Left colon (tissue), 2 donors: ENCODE measurements around the gene UBAP2L. TPM values are rescaled to one million over a fixed set of nuclear protein-coding genes. Genes with fewer than 3 reads are reported as not detected.

Experiments
- ATAC-seq: fragments of 200-7000 bp; cut with Tn5 transposase; one replicate; pipeline ENCODE4 v1.9.1; 2020; ENCODE audit warnings: mild to moderate bottlenecking, moderate library complexity
- DNase-seq, 2 donors: peaks; one replicate each; pipeline ENCODE4 v3.0.0-alpha.2; 2020
- intact Hi-C, 2 donors: fragments of 100-400 bp; cut with DNase I in 1 of 2; cut with micrococcal nuclease in 1 of 2; formaldehyde crosslinking; loops; one replicate each; pipeline versions ENCODE4 v1.11.2 to v1.14.0; 2022; cut with DNase I, micrococcal nuclease
- long read RNA-seq: library from polyadenylated mRNA; unstranded; transcript quantifications from one replicate; pipeline ENCODE4 v2.0.0, GENCODE V29; 2021
- total RNA-seq, 2 donors: library from RNA; stranded (reverse); fragmentation: NEBNext Ultra II Directional; extraction: Animal tissue kit (Norgen Biotek cat#: 25700); gene quantifications; one replicate each; pipeline ENCODE4 v1.2.1, GENCODE V29; 2021
- donor health status: DM: no; HTN: no; CAD: no.
- donor health status: DM: yes; HTN: yes; CAD: no.

Gene UBAP2L, protein sequence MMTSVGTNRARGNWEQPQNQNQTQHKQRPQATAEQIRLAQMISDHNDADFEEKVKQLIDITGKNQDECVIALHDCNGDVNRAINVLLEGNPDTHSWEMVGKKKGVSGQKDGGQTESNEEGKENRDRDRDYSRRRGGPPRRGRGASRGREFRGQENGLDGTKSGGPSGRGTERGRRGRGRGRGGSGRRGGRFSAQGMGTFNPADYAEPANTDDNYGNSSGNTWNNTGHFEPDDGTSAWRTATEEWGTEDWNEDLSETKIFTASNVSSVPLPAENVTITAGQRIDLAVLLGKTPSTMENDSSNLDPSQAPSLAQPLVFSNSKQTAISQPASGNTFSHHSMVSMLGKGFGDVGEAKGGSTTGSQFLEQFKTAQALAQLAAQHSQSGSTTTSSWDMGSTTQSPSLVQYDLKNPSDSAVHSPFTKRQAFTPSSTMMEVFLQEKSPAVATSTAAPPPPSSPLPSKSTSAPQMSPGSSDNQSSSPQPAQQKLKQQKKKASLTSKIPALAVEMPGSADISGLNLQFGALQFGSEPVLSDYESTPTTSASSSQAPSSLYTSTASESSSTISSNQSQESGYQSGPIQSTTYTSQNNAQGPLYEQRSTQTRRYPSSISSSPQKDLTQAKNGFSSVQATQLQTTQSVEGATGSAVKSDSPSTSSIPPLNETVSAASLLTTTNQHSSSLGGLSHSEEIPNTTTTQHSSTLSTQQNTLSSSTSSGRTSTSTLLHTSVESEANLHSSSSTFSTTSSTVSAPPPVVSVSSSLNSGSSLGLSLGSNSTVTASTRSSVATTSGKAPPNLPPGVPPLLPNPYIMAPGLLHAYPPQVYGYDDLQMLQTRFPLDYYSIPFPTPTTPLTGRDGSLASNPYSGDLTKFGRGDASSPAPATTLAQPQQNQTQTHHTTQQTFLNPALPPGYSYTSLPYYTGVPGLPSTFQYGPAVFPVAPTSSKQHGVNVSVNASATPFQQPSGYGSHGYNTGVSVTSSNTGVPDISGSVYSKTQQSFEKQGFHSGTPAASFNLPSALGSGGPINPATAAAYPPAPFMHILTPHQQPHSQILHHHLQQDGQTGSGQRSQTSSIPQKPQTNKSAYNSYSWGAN
- 10 to 100 TPM; 78.5 to 90.2 TPM for total RNA-seq
- long read RNA-seq, partial matches to known transcripts = 4 of 13 reads
- long read RNA-seq, other reads (novel, unspliced or antisense) = 9 of 13 reads

DNA sequence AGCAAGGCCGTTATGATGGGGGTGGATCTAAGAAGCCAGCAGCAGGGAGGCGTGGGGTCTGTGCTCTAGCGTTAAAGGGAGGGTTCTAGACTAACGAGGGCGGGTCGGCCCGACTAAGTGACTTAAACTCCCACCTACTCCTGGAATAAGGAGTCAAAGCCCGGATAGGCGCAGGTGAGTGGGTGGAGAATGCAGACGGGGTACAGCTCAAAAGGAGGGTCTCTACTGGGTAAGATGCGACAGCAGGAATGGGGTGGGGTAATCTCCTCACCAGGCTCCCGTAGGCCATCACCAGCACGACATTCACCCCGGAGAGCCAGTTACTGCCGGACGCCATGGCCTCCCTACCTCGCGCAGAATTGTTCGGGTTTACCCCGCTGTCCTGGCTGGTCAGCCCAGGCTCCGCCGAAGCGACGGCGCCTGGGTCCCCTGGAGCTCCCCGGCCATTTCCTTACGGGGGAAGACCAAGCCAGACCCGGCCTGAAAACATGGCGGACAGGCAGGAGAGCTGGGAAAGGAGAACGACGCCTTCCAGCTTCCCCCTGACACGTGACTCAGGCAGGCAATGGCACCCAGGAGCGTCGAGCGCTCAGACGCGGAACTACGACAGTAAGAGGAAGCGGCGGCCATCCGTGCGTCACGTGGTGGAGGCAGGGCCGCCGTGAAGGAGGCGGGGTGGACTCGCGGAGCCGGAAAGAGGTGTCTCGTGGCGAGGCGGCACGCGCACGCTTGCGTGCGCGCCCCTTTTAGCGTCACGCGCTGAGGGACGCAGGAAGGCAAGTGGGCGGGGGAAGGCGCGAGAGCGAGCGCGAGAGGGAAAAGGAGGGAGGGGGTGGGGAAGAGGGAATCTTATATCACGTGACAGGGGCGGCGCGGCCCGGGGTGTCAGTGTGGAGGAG lies at the start of gene UBAP2L:
TSS of gene UBAP2L (plus strand) at position 885 of the 899 bp plus-strand sequence. CDS start 4,169 bp downstream, outside the sequence.
- peak; percentile 99 for DNase-seq
- ATAC-seq = peak; percentile 94
- intact Hi-C loops = no loop called here

DNA sequence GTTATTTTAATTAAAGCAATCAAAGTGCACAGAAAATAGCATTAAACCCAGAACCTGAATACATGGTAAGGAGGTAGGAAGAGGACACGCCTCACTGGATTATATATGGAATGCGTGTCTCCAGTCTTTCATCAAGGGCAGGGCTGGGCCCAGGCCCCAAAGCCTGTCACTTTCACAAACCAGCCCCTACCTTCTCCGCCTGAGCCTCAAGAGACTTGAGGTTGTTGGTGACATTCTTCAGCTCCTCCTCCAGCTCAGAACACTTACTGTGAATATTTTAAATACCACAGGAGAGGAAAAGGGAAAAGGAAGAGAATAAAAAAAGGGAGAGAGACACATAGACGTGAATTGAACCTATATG lies 49.6 kb upstream of the UBAP2L start:
- intact Hi-C loops = no loop called here
- ATAC-seq (peak; percentile 11), DNase-seq (no peak)

DNA sequence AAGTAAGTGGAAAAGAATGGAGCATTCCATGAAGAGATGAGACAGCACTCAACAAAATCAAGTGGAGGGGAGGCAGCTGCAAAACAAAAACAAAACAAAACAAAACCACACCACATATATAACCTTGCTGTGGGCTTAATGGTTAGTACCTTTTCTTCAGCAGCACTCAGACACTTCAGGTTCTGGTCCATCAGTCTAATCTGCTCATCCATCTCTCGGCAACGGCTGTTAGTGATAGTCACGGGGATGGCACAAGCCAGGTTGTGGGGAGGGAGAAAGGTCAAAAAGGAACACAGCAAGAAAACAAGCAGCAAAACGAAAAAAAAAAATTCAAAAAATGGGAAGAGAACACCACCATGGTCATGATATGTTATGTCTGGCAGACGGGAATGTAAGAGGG lies 48.9 kb upstream of the UBAP2L start:
- intact Hi-C loops = no loop called here
- DNase-seq (no peak), ATAC-seq (no peak)

DNA sequence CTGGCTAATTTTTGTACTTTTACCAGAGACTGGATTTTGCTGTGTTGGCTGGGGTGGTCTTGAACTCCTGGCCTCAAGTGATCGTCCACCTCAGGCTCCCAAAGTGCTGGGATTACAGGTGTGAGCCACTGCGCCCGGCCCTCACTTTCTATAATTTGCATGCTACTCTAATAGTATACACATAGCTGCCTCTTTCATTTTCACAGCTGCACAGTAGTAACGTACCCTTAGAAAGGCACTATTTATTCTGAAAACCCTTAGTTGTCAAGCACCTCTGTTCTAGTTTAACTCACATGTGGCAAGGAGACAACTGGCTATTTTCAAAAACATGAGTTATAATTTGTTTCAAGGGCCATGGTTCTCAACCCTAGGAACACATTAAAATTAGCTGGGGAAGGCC lies 46.1 kb upstream of the UBAP2L start:
- no peak for ATAC-seq

DNA sequence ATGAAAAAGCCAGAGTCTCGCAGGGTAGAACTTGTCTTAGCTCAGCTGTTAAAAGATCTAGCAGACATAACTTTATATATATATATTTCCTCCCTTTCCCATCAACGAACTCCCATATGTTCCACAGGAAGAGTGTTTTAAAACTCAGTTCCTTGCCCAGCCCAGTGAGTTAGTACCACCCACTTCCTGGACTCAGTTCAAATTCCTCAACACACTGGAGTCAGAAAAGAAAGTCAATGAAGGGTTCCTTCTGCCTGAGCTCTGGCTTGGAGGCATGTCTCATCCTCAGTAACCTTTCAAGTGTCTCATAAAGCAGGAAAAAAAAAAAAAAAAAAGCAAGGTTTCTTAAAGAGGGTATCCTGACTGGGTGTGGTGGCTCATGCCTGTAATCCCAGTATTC lies 44.4 kb upstream of the UBAP2L start:
- intact Hi-C loops = no loop called here
- DNase-seq (peak in 1 of 2 donors; percentile 35), ATAC-seq (peak; percentile 66)

More for the DNA sequence above, 46.1 kb upstream of the UBAP2L start:
- DNase-seq = no peak
- intact Hi-C loops = no loop called here

DNA sequence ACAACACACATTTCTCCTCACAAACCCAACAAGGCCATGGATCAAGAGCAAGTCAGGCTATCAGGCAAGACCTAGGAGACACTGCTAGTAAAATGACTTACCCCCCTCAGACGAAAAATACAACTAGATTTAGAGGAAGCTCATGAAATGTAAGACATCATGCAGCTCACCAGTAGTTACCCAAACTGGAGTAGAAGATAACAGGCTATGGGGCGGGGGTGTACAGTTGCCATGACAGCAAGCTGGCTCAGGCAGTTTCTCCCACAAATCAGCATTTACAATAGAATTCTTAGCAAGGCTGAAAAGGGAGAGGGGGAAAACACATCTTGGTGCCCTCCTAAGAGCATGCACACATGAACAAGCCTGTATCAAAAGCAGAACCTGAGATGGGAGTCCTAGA lies 42.7 kb upstream of the UBAP2L start:
- ATAC-seq (no peak), DNase-seq (no peak)
- intact Hi-C loops = no loop called here

DNA sequence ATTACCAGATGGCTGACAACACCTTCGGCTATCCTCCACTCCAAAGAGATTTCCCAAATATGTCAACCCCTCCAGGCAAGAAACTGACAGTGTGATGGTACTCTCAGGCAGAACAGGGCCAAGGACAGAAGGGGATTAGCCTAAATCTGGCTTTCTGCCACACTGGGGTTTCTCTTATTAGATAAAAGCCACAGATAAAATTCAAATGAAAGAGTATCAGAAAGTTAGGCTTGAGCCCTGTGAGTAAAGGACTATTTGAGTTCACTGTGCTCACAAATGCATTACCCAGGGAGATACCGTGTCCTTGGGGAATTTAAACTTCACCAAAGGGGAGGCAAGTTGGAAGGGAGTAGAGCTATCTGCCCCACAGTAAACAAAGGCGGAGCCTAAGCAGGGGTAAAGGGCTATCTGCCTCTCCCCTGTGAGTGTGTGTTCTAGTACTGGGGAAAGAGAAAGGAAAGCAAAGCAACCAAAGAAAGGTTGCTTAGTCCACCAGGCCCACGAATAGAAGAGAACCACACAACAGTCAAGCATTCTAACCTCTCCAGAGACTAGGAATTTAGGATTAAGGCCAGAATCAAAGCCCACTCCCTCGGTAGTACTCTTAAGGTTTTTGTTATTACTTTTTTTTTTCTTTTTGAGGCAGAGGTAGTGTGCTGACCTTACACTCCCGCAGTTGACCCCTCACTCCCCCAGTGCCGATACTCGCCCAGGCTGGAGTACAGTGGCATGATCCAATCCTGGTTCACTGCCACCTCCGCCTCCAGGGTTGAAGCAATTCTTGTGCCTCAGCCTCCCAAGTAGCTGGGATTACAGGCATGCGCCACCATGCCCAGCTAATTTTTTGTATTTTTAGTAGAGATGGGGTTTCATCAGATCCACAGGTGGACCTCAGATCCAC lies 41.6 kb upstream of the UBAP2L start:
- intact Hi-C loops = no loop called here
- ATAC-seq (peak; percentile 44), DNase-seq (peak in 1 of 2 donors; percentile 53)

DNA sequence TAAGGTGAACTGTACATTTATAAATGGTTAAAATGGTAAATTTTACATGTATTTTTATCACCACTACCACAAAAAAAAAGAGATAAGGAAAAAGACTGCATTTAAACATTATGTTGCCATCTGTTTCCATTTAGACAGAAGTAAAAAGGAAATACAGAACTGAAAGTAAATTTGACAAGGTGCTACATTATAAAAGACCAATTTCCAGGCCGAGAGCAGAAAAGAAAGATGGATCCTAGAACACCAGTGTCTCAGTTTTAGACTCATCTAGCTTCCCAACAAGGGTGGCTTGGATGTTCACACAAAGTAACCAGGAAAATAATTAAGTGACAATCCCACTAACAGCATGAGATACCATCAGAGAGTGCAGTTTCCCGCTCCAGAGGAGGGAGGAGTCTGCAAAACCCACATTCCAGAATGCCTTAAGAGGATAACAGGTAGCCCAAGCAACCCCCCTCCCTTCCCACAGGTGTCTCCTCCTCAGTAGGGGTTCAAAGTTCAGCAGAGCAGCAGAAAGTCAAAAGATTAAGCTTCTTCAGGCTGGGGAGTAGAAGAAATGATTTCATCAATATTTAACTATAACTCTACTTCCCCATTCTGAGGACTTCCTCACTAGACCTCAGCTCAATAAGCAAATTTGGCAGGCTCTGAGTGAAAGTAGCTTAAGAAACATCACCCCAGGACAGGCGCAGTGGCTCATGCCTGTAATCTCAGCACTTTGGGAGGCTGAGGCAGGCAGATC lies 40.6 kb upstream of the UBAP2L start:
- intact Hi-C loops = no loop called here
- ATAC-seq = peak; percentile 17
- DNase-seq = no peak

DNA sequence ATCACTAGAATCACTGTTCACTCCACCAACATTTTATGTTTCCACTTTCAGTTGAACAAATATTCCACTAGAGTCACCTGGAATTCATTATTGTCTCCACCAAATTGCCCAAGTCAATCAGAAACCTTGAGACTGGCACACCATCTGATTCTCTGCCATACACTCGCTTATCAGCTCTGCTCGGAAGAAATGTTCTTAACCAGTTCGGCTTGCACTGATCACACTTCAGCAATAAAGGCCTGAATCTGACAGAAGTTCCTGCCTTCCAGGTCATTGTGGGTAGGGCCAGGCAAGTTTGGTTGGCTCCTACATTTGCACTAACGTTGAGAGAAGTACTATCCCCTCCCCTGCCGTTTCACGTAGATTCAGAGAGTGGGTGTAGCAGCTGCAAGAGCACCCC lies 38.8 kb upstream of the UBAP2L start:
- ATAC-seq = peak; percentile 26
- intact Hi-C loops = no loop called here
- no peak for DNase-seq

DNA sequence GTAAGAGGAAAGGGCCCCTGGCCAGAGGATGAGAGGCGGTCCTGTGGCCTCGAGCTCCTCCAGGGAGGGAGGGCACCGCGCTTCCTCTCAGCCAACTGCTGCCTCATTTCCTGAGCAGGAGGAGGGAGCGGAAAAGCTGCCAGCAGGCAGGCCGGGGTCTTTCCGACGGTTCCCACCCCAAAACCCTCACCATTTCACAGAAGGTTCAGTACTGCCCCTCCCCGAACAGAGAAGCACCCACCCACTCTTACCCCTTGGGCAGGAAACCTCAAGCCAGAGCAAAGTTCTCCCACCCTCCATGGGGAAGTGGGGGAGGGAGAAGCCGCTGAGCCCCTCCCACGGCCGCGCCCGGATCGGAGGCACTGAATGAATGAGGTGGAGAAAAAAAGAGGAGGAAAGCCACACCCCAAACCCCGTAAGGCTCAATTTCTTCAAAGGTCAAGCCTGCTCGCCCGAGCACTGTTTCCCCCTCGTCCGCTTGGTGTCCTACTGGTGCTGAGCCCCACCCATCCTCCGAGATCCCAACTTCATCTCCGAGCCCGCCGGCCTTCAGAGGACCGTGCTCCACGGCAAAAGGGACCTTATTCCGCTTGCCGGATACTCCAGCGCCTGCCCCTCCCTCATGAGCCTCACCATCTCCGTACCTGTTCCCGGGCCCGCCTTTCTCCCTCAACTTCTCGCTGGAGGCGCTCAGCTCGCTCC lies 38.3 kb upstream of the UBAP2L start:
- ATAC-seq (peak; percentile 66), DNase-seq (peak; percentile 88)
- intact Hi-C loops = no loop called here

DNA sequence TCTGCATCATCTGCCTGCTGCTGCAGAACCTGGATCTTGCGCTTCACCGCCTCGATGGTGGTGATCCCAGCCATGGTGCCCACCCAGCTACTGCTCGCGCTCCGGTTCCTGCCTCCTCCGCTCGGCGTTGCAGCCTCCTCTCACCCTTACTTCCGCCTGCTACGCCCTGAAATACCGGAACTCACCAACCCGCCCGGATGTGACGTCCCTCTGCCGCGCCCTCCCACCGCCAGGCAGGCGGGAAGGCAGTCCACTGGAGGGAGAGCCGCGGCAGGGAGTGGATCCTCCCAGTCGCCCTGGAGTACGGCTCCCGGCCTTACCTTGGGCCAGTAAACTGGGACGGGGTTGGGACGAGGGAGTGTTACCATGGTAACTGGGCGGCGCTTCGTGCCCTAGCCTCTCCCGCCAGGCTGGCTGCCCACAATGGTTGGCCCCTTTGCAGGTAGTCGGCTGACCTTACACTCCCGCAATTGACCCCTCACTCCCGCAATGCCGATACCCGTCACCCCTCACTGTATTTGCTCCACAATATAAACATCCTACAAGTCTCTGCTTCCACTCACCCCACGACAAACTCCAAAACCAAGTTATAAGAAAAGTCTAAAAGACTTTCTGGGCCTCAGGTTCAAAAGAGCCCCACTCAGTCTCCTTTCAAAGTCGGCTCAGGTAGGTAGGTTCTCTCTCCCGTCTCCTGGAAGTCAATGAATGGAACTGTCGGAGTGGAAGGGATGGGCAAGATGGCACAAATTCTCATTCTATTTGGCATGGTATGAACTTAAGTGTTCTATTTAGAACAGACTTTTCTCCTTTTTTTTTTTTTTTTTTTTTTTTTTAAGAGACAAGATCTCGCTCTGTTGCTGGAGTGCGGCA lies 37.5 kb upstream of the UBAP2L start:
- intact Hi-C loops = no loop called here
- ATAC-seq = peak; percentile 83
- DNase-seq = peak; percentile 97 to 98

DNA sequence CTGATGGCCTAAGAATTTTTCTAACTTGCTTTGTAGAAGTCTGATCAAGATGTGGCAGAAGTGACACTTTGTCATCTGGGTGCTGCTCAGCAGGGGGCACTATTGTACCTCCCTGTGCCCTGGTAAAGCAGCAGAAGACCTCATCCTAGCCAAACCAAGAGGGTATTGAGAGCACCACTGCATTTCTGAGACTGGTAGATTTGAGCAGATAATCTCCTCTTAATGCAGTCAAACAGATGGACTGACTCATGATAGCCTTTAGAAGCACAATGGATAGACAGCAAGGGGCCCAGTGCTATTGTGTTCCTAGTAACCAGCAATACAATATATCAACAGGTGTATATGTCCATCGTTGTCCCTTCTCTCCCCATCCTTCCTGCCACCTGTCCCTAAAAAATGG lies 34.6 kb upstream of the UBAP2L start:
- DNase-seq = peak in 1 of 2 donors; percentile 68
- intact Hi-C loops = no loop called here
- no peak for ATAC-seq

DNA sequence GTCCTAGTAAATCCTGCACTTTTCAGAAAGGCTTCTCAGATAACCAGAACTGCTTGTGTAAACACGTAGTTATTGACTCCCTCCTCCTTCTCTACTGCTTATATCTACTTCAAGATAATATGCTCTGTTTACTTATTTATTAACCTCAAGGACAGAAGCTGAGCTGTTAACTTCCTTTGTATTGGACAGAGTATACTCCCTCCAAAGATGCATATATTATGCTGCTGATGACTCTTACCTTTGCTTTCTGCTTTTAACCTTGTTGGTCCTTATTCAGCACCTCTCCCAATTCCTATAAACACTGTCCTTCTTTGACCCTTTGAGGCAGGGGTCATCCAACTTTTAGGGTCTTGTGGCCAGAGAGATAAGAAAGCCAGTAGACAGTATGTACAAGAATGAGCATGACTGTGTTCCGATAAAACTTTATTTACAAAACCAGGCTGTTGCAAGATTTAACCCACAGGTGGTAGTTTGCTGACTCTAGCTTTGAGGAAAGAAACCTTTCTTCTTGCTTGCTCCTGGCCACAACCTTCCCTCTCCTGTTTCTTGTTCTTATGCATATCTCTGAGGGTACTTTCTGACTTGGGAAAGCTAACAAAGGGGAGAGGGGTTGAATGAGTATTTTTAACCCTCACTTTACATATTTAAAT lies 33.8 kb upstream of the UBAP2L start:
- intact Hi-C loops = no loop called here
- ATAC-seq (no peak), DNase-seq (no peak)

DNA sequence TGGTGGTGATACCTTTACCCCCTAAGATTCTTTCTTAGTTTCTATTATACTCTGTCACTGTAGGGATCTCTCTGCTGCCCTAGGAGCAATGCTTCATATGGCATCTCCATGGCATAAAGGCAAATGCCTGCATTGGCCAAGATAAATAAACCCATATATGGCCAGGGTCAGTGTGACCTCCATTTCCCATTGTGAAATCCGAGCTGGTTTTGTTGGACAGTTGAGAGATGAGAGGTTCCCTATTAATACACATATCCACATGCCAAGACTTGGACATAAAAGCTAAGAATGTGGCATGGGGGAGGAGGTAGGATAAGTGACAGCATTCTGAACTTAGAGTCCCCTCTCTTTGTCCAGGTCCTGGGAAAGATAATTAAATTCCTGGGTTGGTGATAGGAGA lies 30.2 kb upstream of the UBAP2L start:
- intact Hi-C loops = no loop called here
- DNase-seq (no peak), ATAC-seq (no peak)

DNA sequence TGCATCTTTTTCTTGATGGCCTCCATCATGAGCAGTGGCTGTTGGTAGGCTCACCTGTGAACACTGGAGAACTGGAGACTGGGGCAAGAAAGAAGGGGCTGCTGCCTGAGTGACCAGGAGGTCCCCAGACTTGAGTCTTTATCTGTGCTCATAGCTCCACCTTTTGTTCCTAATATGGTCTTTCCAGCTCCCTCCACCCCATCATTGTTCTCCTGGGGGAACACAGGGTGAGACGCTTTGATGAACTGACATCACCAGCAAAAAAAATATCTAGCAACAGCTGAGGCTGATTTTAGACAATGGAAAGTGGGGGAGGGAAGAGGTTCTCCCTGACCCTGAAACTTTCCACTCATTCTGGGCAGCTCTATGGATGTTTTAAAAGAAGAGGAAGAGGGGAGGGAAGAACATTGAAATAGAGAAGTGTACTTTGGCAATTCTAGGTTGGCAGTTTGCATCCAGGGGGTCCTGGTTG lies 28.7 kb upstream of the UBAP2L start, which contains the start of gene TPM3:
TSS of gene TPM3 (minus strand) at position 111 of the 472 bp plus-strand sequence. CDS start at position 29, 82 bp downstream.
- DNase-seq (no peak), ATAC-seq (no peak)
- intact Hi-C loops = no loop called here
